ENCODE measurements around the gene TDRD10. TPM values are rescaled to one million over a fixed set of nuclear protein-coding genes. Genes with fewer than 3 reads are reported as not detected.

TDRD10 gene
- total and polyA plus RNA-seq, 2 experiments from 2014 or later = 0.51 to 1.0 TPM

DNA sequence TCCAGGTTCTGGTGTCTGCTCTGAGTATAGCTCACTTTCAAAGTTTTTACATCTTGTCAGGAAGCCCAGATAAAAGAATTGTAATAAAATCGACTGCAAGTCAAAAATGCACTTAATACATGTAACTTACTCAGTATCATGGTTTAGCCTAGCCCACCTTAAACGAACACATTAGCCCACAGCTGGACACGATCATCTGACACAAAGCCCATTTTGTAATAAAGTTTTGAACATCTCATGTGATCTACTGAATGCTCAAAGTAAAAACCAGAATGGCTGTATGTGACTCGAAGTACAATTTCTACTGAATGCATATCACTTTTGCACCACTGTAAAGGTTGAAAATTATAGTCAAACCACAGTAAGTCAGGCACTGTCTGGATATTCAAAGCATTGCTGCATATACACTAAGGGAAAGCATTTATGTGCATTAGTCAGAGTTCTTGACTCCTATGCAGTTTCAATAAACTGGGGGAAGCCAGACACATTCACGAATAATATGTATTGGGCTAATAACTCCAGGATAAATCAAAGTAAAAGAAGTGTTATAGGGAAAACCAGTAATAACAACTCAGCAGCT, 12.2 kb upstream of the TDRD10 start:
- H3K36me3 ChIP-seq = no peaks in the 10 kb centered on the region
- DNase-seq (ENCODE audit: low read depth in 1 of 2, low spot score in 1 of 2) = no peak
- H3K27me3 ChIP-seq = peaks cover 18% of the 10 kb centered on the region
- peaks cover 8% of the 10 kb centered on the region for H3K4me1 ChIP-seq (ENCODE audit: low read depth)
- TF ChIP-seq, protein P1, sequence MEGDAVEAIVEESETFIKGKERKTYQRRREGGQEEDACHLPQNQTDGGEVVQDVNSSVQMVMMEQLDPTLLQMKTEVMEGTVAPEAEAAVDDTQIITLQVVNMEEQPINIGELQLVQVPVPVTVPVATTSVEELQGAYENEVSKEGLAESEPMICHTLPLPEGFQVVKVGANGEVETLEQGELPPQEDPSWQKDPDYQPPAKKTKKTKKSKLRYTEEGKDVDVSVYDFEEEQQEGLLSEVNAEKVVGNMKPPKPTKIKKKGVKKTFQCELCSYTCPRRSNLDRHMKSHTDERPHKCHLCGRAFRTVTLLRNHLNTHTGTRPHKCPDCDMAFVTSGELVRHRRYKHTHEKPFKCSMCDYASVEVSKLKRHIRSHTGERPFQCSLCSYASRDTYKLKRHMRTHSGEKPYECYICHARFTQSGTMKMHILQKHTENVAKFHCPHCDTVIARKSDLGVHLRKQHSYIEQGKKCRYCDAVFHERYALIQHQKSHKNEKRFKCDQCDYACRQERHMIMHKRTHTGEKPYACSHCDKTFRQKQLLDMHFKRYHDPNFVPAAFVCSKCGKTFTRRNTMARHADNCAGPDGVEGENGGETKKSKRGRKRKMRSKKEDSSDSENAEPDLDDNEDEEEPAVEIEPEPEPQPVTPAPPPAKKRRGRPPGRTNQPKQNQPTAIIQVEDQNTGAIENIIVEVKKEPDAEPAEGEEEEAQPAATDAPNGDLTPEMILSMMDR (IDR thresholded peaks at IDR 0.05; ENCODE audit: low read depth, low read length) = no peak
- no peak overlapping the region for H3K27ac ChIP-seq
- no peaks in the 10 kb centered on the region for H3K9me3 ChIP-seq (ENCODE audit: low read depth)
- H3K4me3 ChIP-seq = no peak overlapping the region

DNA sequence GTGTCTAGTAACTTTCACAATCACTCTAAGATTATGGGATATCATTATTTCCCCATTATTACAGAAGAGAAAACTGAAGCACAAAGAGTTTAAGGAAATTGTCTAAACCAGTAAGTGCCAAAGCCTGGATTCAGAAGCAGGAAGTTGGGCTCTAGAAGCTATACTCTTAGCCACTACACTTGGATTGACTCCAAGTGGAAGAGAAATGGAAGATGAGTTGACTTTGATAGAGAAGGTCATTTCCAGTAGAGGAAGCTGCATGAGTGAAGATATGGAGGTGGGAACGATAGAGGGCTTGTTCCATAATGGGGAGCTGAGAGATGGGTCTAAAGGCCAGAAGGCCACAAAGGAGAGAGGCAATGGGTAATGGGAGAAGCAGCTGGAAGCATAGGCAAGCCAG, 11.7 kb upstream of the TDRD10 start:
- H3K9me3 ChIP-seq (ENCODE audit: low read depth) = no peaks in the 10 kb centered on the region
- no peak overlapping the region for H3K27ac ChIP-seq
- peaks cover 18% of the 10 kb centered on the region for H3K27me3 ChIP-seq

DNA sequence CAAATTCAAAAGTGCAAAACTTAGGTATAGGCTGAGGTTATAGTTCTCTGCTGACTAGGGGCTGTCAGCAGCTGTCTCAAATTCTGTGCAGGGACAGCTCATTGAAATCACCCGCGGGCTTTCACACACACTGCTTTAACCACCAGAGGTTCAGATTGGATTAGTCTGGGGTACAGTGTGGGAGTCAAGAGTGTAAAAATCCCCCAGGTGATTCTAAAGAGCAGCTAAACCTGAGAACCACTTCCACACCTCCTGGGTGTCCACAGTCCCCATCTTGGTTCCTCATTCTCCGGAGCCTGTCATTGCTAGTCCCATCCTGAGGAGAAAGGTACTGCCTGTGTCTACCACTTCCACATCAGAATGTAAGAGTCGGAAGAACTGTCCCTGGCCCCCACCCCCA, 9.9 kb upstream of the TDRD10 start:
- H3K27me3 ChIP-seq = peaks cover 15% of the 10 kb centered on the region
- H3K4me1 ChIP-seq (ENCODE audit: low read depth) = peaks cover 28% of the 10 kb centered on the region
- no peaks in the 10 kb centered on the region for H3K9me3 ChIP-seq (ENCODE audit: low read depth)
- H3K4me3 ChIP-seq = no peak overlapping the region
- TF ChIP-seq, protein P1 (IDR thresholded peaks at IDR 0.05; ENCODE audit: low read depth, low read length) = no peak
- DNase-seq (ENCODE audit: low read depth in 1 of 2, low spot score in 1 of 2) = no peak
- H3K36me3 ChIP-seq = no peaks in the 10 kb centered on the region
- no peak overlapping the region for H3K27ac ChIP-seq

More for the DNA sequence above, 11.7 kb upstream of the TDRD10 start:
- no peak for DNase-seq (ENCODE audit: low read depth in 1 of 2, low spot score in 1 of 2)
- Histone ChIP-seq H3K36me3 (no peaks in the 10 kb centered on the region), H3K4me1 (ENCODE audit: low read depth) (peaks cover 10% of the 10 kb centered on the region), H3K4me3 (no peak overlapping the region)
- TF ChIP-seq, protein P1 (IDR thresholded peaks at IDR 0.05; ENCODE audit: low read depth, low read length) = no peak

DNA sequence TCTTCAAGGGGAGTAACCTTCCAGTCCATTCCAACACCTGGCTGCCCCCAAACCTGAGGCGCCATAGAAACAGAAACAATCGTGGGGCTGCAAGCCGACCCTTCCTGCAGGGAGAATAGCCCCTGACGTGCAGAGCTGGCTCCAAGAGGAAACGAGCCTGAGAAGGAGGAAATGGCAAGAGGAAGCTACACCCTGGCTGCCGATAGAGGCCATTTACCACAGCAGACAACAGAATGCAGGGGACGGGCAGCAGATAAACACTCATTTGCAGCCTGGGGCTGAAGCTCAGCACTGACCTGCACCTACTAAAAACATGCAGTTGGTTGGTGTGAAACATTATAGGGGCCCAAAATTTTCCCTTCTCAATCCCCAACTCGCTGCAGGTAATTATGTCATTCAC, 8.7 kb upstream of the TDRD10 start:
- DNase-seq (ENCODE audit: low read depth in 1 of 2, low spot score in 1 of 2) = no peak
- Histone ChIP-seq H3K9me3 (ENCODE audit: low read depth) (no peaks in the 10 kb centered on the region), H3K27ac (no peak overlapping the region), H3K4me3 (no peak overlapping the region), H3K27me3 (peaks cover 15% of the 10 kb centered on the region), H3K36me3 (no peaks in the 10 kb centered on the region), H3K4me1 (ENCODE audit: low read depth) (peaks cover 35% of the 10 kb centered on the region)
- TF ChIP-seq, protein P1 (IDR thresholded peaks at IDR 0.05; ENCODE audit: low read depth, low read length) = no peak

DNA sequence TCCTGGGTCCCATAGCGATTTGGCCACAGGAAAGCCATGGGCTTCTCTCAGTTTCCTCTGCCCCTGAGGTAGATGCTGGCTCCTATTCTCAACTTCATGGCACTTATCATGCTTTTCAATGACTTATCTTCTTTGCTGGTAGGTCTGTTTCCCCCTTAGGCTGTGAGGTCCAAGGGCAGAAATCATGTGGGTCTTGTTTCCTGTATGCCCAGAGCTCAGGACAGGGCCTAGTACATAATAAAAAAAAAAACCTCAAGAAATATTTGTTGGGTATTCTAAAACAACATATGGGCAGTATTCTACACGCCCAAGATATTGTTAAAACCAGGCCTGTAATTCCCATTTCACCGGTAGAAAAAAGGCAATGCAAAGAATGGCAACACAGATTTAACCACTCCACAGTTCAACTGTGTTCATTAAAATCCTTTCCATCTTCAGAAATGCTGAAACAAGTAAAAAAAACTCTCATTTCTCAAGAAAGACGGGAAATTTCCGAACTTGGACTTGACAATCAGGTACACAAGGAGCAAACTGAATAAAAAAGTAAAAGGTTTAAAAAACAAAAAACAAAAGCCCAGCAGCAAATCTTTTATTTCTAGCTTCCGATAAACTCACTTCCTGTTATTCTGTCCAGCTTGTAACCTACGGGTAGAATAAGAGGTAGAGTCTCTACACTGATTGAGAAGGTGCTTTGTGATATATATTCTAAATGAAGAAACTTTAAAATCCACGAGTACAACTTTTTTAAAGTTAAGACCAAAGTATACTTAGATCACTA, 6.3 kb upstream of the TDRD10 start:
- Histone ChIP-seq H3K36me3 (no peaks in the 10 kb centered on the region), H3K27ac (peak overlapping the region; percentile 81), H3K9me3 (ENCODE audit: low read depth) (no peaks in the 10 kb centered on the region), H3K4me3 (no peak overlapping the region), H3K4me1 (ENCODE audit: low read depth) (peaks cover 35% of the 10 kb centered on the region), H3K27me3 (peaks cover 23% of the 10 kb centered on the region)
- DNase-seq (ENCODE audit: low read depth in 1 of 2, low spot score in 1 of 2) = no peak
- TF ChIP-seq, protein P1 (IDR thresholded peaks at IDR 0.05; ENCODE audit: low read depth, low read length) = no peak

Measured in cardiac muscle cell (in vitro differentiated cells and primary cell).